Measurements from ENCODE around the gene PCSK7.

The PCSK7 gene

GRCh38 chr11:117230999-117231841 is 653 bp downstream of the PCSK7 start:
- DNase-seq (ENCODE audit: low spot score): peak; percentile 38

DNA sequence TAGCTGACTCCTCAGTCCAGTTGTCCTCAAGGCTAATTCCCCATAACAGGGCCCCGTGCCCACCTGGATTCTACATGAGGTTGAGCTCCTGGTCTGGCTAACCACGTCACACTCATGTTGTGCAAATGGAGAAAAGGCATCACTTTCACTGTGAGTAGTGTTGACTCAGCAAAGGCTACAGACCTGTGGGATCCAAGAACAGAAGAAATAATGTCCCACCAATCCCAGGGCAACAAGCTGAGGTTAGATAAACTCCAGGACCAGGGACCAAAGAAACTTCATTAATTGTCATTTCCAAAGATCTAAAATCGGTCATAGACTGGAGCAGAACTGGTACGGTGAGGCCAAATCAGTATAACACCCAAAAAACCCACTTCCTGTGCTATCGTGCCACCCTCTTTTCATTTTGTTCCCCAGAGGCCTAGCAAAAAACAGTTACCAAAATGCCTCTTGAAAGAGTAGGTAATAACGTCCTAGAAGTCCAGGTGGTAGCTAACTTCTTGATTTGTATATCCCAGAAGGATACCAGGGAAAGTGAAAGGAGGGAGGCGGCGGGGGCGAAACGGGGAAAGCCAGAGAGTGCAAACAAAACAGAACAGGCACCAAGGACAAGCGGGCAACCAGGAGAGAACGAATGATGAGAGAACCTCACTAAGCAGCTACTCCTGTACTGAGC is 1.4 kb downstream of the PCSK7 start:
- DNase-seq (ENCODE audit: low spot score): no peak

DNA sequence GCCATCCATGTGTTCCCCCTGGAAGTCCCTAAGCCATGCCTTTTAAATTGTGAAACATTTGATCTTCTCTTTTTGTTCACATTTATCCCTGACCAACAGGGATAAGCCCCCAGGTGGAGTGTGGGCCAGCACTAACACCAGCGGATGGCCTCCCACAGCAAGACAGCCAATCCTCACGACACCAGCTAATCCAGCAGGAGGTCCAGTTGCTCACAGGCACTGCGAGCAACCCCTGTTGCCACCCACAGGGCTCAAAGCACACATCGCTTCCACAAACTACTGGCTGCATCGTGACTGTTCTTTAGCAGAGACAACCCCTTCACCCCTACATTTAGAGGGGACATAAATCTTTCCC is 2.0 kb downstream of the PCSK7 start:
- DNase-seq (ENCODE audit: low spot score): no peak

DNA sequence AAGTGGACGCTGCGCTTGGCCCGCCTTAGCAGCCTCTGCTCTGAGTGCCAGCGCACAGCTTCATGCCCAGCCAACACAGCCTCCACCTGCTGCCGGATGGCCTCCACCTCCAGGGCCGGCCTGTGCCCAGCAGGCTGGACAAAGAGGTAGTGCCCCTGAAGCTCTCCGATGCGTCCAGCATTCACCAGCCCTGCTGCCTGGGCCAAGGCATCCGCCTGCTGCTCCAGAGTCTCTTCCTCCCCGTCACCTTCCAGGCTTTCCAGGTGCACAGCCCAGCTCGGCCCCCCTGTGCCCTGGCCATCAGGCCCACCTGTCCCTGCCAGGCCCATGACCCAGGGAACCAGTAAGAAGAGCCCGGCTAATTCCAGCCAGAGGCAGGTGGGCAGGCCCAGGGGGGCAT is 2.5 kb downstream of the PCSK7 start:
- DNase-seq (ENCODE audit: low spot score): no peak

GRCh38 chr11:117228091-117228490 is 3.8 kb downstream of the PCSK7 start:
- DNase-seq (ENCODE audit: low spot score): no peak

- DNase-seq (ENCODE audit: low spot score): peak; percentile 91
Measured at GRCh38 chr11:117226388-117227385, 5.2 kb downstream of the PCSK7 start.

- DNase-seq (ENCODE audit: low spot score): no peak
Measured at GRCh38 chr11:117225553-117226170, 6.2 kb downstream of the PCSK7 start.

DNA sequence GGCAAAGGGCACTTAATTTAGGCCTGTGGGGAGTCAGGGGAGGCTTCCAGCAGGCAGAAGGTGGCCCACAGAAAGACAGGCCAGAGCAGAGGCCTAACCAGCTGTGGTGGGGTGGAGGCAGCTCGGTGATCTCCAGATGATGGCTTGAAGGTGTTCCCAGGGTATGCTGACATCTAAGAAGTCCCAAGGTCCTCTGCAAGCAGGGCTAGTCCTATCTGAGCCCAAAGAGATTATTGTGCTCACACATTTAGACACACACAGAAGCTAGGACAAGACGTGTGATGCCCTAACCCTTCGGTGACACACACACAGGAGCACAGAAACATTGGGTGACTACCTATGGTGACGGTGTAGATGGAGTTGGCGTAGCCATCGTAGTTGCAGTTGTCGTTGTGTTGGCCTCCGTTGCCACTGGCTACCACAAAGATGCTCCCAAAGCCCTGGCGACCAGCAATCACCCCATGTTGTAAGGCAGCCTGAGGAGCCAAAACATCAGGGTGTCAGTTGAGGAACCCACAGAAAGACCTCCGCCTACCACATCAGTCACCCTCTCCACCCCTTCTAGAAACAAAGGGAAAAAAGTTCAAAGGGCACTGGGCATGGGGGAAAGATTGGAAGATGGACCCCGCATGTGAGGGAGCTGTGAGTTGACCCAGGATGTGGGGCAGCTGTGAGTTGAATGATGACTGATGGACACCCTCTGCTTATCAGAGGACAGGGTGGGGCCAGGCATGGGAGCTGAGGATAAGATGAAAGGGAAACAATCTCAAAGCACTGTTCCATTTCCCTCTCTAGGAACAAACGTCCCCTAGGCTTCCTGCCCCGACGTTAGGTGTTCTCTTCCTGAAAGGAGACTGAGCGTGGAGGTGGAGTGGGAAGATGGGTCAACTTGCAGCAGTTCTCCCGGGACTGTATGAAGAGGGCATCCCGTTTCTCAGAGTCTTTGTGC is 7.9 kb downstream of the PCSK7 start:
- peak; percentile 61 for DNase-seq (ENCODE audit: low spot score)

DNA sequence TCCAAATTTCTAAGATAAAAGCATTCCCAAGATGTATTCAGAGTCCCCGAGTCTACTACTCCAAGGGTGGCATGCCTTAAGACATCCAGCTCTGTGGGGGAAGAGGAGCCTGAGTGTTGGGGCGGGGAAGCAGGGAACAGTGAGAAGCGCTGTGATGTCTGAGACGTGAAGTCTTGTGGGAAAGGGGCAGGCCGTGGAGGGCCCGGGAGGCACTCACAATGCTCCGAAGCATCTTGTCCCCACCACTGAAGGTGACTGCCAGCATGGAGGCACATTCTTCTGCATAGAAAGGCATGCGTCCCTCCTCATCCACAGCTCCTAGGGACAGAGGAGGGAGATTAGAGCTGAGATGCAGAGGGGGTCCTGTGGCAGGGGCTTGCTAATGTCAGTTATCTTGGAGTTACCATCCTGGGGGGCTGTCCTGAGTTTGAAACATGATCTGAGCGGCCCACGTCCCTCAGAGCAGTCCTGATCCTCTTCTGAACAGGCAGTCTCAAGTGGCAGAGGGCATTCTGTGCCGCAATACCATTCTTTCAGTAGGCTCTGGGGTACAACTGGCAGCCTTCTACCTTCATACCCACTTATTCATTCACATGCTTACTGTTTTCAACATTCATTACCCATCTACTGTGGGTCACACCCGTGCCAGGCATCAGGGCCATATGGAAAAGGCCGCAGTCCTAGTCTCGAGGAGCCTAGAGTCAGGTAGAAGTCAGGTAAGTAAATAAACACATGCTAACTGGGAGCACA is 8.7 kb downstream of the PCSK7 start:
- no peak for DNase-seq (ENCODE audit: low spot score)

GRCh38 chr11:117221775-117222517 is 9.9 kb downstream of the PCSK7 start:
- no peak for DNase-seq (ENCODE audit: low spot score)

- no peak for DNase-seq (ENCODE audit: low spot score)
Measured at GRCh38 chr11:117220999-117221774, 10.7 kb downstream of the PCSK7 start.

- DNase-seq (ENCODE audit: low spot score): no peak
Measured at GRCh38 chr11:117220568-117220967, 11.3 kb downstream of the PCSK7 start.

- DNase-seq (ENCODE audit: low spot score): no peak
Measured at GRCh38 chr11:117219995-117220394, 11.9 kb downstream of the PCSK7 start.

DNA sequence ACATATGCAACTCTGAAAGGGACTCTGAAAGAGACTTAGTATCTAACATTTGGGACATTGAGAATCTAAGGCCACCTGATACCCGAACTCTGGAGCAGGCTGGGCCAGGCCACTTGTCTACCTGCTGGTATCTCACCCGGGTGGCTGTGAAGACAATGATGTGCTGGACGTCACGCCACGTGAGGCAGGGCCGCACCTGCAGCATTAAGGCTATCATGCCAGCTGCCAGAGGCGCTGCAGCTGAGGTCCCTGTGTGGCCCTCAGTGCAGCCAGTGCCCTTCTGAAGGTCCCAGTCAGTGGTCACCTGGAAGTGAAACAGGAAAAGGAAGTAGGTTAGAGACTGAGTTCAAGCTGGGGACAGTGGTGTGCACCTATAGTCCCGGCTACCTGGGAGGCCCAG is 12.4 kb downstream of the PCSK7 start:
- no peak for DNase-seq (ENCODE audit: low spot score)

DNA sequence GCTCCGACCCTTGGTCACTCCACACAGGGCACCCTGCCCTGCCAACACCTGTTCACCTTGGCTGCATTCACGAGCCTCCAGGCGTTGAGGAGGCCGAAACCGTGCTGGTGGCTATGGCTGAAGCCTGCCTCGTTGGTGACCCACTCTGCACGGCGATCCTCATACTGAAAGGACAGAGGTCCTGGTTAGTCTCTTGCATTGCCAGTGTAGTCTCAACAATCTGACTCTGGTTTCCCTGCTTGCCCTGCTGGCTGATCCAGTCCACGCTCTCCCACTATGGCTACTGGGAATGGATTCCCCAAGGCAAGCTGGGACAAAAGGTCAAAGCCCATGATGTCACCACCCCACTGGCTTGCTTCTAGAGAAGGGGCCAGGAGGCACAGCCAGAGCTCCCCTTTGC is 12.9 kb downstream of the PCSK7 start:
- DNase-seq (ENCODE audit: low spot score): no peak

GRCh38 chr11:117218133-117218915 is 13.5 kb downstream of the PCSK7 start:
- DNase-seq (ENCODE audit: low spot score): no peak
